Cardiac muscle cell (in vitro differentiated cells and primary cell): ENCODE data around the gene SNX33. TPM values are rescaled to one million over a fixed set of nuclear protein-coding genes. Genes with fewer than 3 reads are reported as not detected.
"Not testable (repeated sequence)": the region's sequence is repeated elsewhere in the genome, so short reads cannot be mapped to it uniquely, and the experiment has no call there.

Source experiments
- DNase-seq, 2 donors: peaks; one replicate each; pipeline versions ENCODE4 v3.0.0 to v3.0.0-alpha.2; 2010 to 2017; ENCODE audit warnings: low read depth in 1 of 2, low spot score in 1 of 2
- H3K27ac ChIP-seq: fragments of 200-600 bp; sonication (generic); 2 replicates; pipeline ENCODE4 v1.5.1; 2016
- H3K27me3 ChIP-seq: fragments of 200-600 bp; sonication (generic); 2 replicates; pipeline ENCODE4 v1.6.0; 2016; ENCODE audit warnings: control low read depth
- H3K36me3 ChIP-seq: fragments of 200-600 bp; sonication (generic); 2 replicates; pipeline ENCODE4 v1.5.1; 2016; ENCODE audit warnings: control low read depth
- H3K4me1 ChIP-seq: fragments of 200-600 bp; sonication (generic); 2 replicates; pipeline ENCODE4 v1.8.1; 2017; ENCODE audit warnings: low read depth, mild to moderate bottlenecking, mixed run types
- H3K4me3 ChIP-seq: fragments of 200-600 bp; sonication (generic); 2 replicates; pipeline ENCODE4 v1.5.1; 2016; ENCODE audit warnings: mild to moderate bottlenecking
- H3K9me3 ChIP-seq: fragments of 200-600 bp; sonication (generic); 2 replicates; pipeline ENCODE4 v1.5.1; 2017; ENCODE audit warnings: low read depth, mild to moderate bottlenecking, control low read depth
- polyA plus RNA-seq: library from polyadenylated mRNA; unstranded; fragments of >200 nt; fragmentation: Nextera tagmentation; extraction: Ambion mirVana; gene quantifications from 2 replicates; pipeline ENCODE4 v1.2.1, GENCODE V29; 2016
- total RNA-seq: library from RNA; depleted of rRNA; stranded (reverse); fragments of >200 nt; gene quantifications from 2 replicates; pipeline ENCODE4 v1.2.3, GENCODE V29; 2016
- TF ChIP-seq, protein P1 (sequence below): IDR thresholded peaks from 2 replicates; pipeline ENCODE4 v1.5.1; 2012; ENCODE audit warnings: low read depth, mild to moderate bottlenecking, low read length

Gene SNX33
- total and polyA plus RNA-seq, 2 experiments from 2014 or later = 9.5 to 17.1 TPM

DNA sequence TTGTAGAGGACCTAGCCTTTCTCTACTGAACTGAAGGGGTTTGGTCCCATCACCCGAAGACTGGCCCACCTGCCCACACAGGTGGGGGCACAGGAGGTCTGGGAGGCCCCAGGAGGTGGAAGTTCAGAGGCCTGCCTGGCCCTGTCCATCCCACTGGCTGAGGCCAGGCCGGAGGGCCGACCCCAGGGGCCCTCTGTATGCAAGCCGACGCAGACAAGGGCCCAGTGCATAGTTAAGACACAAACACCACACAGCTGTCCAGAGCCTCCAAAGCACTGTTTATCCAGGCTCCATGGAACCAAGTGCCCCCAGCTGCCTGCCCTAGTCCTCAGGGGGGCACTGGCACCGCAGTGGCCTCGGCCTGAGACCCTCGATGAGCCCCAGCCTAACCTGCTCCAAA is 26.7 kb downstream of the SNX33 start:
- TF ChIP-seq, protein P1, sequence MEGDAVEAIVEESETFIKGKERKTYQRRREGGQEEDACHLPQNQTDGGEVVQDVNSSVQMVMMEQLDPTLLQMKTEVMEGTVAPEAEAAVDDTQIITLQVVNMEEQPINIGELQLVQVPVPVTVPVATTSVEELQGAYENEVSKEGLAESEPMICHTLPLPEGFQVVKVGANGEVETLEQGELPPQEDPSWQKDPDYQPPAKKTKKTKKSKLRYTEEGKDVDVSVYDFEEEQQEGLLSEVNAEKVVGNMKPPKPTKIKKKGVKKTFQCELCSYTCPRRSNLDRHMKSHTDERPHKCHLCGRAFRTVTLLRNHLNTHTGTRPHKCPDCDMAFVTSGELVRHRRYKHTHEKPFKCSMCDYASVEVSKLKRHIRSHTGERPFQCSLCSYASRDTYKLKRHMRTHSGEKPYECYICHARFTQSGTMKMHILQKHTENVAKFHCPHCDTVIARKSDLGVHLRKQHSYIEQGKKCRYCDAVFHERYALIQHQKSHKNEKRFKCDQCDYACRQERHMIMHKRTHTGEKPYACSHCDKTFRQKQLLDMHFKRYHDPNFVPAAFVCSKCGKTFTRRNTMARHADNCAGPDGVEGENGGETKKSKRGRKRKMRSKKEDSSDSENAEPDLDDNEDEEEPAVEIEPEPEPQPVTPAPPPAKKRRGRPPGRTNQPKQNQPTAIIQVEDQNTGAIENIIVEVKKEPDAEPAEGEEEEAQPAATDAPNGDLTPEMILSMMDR = no peak
- peak overlapping the region; percentile 96 for H3K27ac ChIP-seq

GRCh38 chr15:75675579-75676404 is 28.1 kb downstream of the SNX33 start:
- Histone ChIP-seq H3K4me3 (no peak overlapping the region), H3K4me1 (peaks cover 32% of the 10 kb centered on the region), H3K27ac (peak overlapping the region; percentile 96), H3K27me3 (no peaks in the 10 kb centered on the region), H3K9me3 (no peaks in the 10 kb centered on the region), H3K36me3 (no peaks in the 10 kb centered on the region)
- TF ChIP-seq, protein P1 = no peak
- DNase-seq = no peak

More for the DNA sequence above, 26.7 kb downstream of the SNX33 start:
- Histone ChIP-seq H3K9me3 (no peaks in the 10 kb centered on the region), H3K36me3 (no peaks in the 10 kb centered on the region), H3K4me3 (no peak overlapping the region), H3K27me3 (no peaks in the 10 kb centered on the region), H3K4me1 (peaks cover 32% of the 10 kb centered on the region)
- DNase-seq = no peak

- H3K27me3 ChIP-seq = no peaks in the 10 kb centered on the region
- DNase-seq = no peak
- peaks cover 32% of the 10 kb centered on the region for H3K4me1 ChIP-seq
- H3K4me3 ChIP-seq = no peak overlapping the region
- TF ChIP-seq, protein P1 = no peak
- H3K27ac ChIP-seq = no peak overlapping the region
- no peaks in the 10 kb centered on the region for H3K9me3 ChIP-seq
- H3K36me3 ChIP-seq = no peaks in the 10 kb centered on the region
Measured at GRCh38 chr15:75676688-75677464, 29.2 kb downstream of the SNX33 start.

- Histone ChIP-seq H3K27me3 (no peaks in the 10 kb centered on the region), H3K4me1 (peaks cover 26% of the 10 kb centered on the region), H3K27ac (no peak overlapping the region), H3K36me3 (no peaks in the 10 kb centered on the region), H3K9me3 (no peaks in the 10 kb centered on the region), H3K4me3 (no peak overlapping the region)
- TF ChIP-seq, protein P1 = no peak
- no peak for DNase-seq
Measured at GRCh38 chr15:75677465-75678323, 30.0 kb downstream of the SNX33 start.

DNA sequence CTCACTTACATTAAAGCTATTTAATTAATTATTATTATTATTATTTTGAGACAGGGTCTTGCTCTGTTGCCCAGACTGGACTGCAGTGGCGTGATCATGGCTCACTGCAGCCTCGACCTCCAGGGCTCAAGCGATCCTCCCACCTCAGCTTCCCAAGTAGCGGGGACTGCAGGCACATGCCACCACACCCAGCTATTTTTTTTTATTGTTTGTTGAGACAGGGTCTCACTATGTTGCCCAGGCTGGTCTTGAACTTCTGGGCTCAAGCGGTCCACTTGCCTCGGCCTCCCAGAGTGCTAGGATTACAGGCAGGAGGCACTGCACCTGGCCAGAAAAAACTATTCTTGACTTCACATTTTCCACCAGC is 30.6 kb downstream of the SNX33 start:
- not testable (repeated sequence) for DNase-seq, H3K27ac ChIP-seq, H3K4me3 ChIP-seq, H3K27me3 ChIP-seq, H3K36me3 ChIP-seq, H3K9me3 ChIP-seq
- peaks cover 20% of the 10 kb centered on the region for H3K4me1 ChIP-seq
